Measurements from ENCODE around the gene SLC5A2.

SLC5A2 gene

GRCh38 chr16:31527734-31528274, 44.9 kb downstream of the SLC5A2 start, which contains the start of gene AHSP:
AHSP (plus strand) TSS chr16:31527900; CDS start chr16:31528140, 240 bp downstream.
- TF ChIP-seq, protein P1, sequence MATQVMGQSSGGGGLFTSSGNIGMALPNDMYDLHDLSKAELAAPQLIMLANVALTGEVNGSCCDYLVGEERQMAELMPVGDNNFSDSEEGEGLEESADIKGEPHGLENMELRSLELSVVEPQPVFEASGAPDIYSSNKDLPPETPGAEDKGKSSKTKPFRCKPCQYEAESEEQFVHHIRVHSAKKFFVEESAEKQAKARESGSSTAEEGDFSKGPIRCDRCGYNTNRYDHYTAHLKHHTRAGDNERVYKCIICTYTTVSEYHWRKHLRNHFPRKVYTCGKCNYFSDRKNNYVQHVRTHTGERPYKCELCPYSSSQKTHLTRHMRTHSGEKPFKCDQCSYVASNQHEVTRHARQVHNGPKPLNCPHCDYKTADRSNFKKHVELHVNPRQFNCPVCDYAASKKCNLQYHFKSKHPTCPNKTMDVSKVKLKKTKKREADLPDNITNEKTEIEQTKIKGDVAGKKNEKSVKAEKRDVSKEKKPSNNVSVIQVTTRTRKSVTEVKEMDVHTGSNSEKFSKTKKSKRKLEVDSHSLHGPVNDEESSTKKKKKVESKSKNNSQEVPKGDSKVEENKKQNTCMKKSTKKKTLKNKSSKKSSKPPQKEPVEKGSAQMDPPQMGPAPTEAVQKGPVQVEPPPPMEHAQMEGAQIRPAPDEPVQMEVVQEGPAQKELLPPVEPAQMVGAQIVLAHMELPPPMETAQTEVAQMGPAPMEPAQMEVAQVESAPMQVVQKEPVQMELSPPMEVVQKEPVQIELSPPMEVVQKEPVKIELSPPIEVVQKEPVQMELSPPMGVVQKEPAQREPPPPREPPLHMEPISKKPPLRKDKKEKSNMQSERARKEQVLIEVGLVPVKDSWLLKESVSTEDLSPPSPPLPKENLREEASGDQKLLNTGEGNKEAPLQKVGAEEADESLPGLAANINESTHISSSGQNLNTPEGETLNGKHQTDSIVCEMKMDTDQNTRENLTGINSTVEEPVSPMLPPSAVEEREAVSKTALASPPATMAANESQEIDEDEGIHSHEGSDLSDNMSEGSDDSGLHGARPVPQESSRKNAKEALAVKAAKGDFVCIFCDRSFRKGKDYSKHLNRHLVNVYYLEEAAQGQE (IDR thresholded peaks at IDR 0.05; ENCODE audit: insufficient read depth in 1 of 2, low read depth in 2 of 2, low read length in 2 of 2), result no peak
- no peak for TF ChIP-seq POLR2AphosphoS5 (IDR thresholded peaks at IDR 0.05; ENCODE audit: low read depth, low read length)
- TF ChIP-seq SIN3A (IDR thresholded peaks at IDR 0.05; ENCODE audit: borderline replicate concordance, insufficient read depth, low read length), result no peak
- TF ChIP-seq FOXP2 (optimal IDR thresholded peaks at IDR 0.05; ENCODE audit: borderline replicate concordance, extremely low read depth, extremely low read length, insufficient read depth), result no peak
- no peak for TF ChIP-seq TAF1 (IDR thresholded peaks at IDR 0.05; ENCODE audit: borderline replicate concordance, insufficient read depth, low read length)

DNA sequence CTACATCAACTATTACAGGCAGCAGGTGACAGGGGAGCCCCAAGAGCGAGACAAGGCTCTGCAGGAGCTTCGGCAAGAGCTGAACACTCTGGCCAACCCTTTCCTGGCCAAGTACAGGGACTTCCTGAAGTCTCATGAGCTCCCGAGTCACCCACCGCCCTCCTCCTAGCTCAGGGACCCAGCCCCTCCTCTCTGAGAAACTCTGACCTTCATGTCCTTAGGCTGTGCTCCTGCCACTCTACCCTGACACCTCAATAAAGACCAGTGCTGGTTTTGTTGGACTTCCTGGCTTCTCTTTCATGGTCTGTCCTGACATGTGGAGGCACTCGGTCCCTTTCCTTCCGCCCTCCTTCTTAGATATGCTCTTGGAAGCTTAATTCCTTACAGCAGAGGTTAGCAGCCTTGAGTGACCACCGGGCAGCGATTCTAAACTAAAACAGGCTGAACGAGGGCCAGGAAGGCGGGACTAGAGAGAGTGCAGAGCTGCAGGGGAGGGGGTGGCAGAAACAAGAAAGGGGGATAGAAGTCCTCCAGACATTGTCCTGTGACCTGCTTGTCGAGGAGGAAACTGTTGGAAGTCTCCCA, 45.7 kb downstream of the SLC5A2 start:
- TF ChIP-seq, protein P1 (IDR thresholded peaks at IDR 0.05; ENCODE audit: insufficient read depth in 1 of 2, low read depth in 2 of 2, low read length in 2 of 2), result no peak
- TF ChIP-seq TAF1 (IDR thresholded peaks at IDR 0.05; ENCODE audit: borderline replicate concordance, insufficient read depth, low read length), result no peak
- TF ChIP-seq FOXP2 (optimal IDR thresholded peaks at IDR 0.05; ENCODE audit: borderline replicate concordance, extremely low read depth, extremely low read length, insufficient read depth), result no peak
- no peak for TF ChIP-seq POLR2AphosphoS5 (IDR thresholded peaks at IDR 0.05; ENCODE audit: low read depth, low read length)
- TF ChIP-seq SIN3A (IDR thresholded peaks at IDR 0.05; ENCODE audit: borderline replicate concordance, insufficient read depth, low read length), result no peak

- TF ChIP-seq POLR2AphosphoS5 (IDR thresholded peaks at IDR 0.05; ENCODE audit: low read depth, low read length) (no peak), FOXP2 (optimal IDR thresholded peaks at IDR 0.05; ENCODE audit: borderline replicate concordance, extremely low read depth, extremely low read length, insufficient read depth) (no peak), SIN3A (IDR thresholded peaks at IDR 0.05; ENCODE audit: borderline replicate concordance, insufficient read depth, low read length) (no peak), TAF1 (IDR thresholded peaks at IDR 0.05; ENCODE audit: borderline replicate concordance, insufficient read depth, low read length) (no peak)
- TF ChIP-seq, protein P1 (IDR thresholded peaks at IDR 0.05; ENCODE audit: insufficient read depth in 1 of 2, low read depth in 2 of 2, low read length in 2 of 2), result no peak
Observed at GRCh38 chr16:31529108-31529936, 46.4 kb downstream of the SLC5A2 start.

- TF ChIP-seq, protein P1 (IDR thresholded peaks at IDR 0.05; ENCODE audit: insufficient read depth in 1 of 2, low read depth in 2 of 2, low read length in 2 of 2), result no peak
- no peak for TF ChIP-seq FOXP2 (optimal IDR thresholded peaks at IDR 0.05; ENCODE audit: borderline replicate concordance, extremely low read depth, extremely low read length, insufficient read depth)
- no peak for TF ChIP-seq TAF1 (IDR thresholded peaks at IDR 0.05; ENCODE audit: borderline replicate concordance, insufficient read depth, low read length)
- TF ChIP-seq SIN3A (IDR thresholded peaks at IDR 0.05; ENCODE audit: borderline replicate concordance, insufficient read depth, low read length), result no peak
- no peak for TF ChIP-seq POLR2AphosphoS5 (IDR thresholded peaks at IDR 0.05; ENCODE audit: low read depth, low read length)
Observed at GRCh38 chr16:31529937-31530312, 47.0 kb downstream of the SLC5A2 start.

All from PFSK-1 (cell line).